IMR-90 (cell line): ENCODE measurements around the gene FYCO1. TPM values are rescaled to one million over a fixed set of nuclear protein-coding genes. Genes with fewer than 3 reads are reported as not detected.

Source experiments
- ATAC-seq: fragments of 200-7000 bp; cut with Tn5 transposase; 2 replicates; pipeline ENCODE4 v1.9.1; 2020; ENCODE audit warnings: low read depth, mild to moderate bottlenecking, moderate library complexity
- BruUV-seq: library from RNA; stranded (reverse); fragments of 400-500 nt; replicated peaks from 2 replicates; lab custom pipeline; 2021; lab: Mats Ljungman, UMichigan
- CTCF ChIA-PET: fragments of 300-600 bp; formaldehyde crosslinking; extraction: SDS; loops from one replicate; lab custom pipeline; 2021; ENCODE audit warnings: antibody characterized with exemption; lab: Yijun Ruan, JAX
- POLR2A ChIA-PET: fragments of 300-600 bp; sonication (Branson Sonifier 250); formaldehyde crosslinking; loops from one replicate; lab custom pipeline; 2022; ENCODE audit warnings: antibody characterized with exemption; ENCODE audit not compliant: unreplicated experiment; lab: Charles Lee
- DNase-seq: peaks from one replicate; pipeline ENCODE4 v3.0.0; 2013
- H2AFZ ChIP-seq: replicated peaks from 2 replicates; pipeline ENCODE3; 2013; ENCODE audit warnings: low read length, mild to moderate bottlenecking; ENCODE audit not compliant: poor library complexity
- H2AK5ac ChIP-seq: 2 replicates; pipeline ENCODE4 v1.6.1; 2013; ENCODE audit warnings: low read depth, low read length, inconsistent platforms
- H2AK9ac ChIP-seq: replicated peaks from 2 replicates; pipeline ENCODE3; 2013; ENCODE audit warnings: mild to moderate bottlenecking, low read depth, low read length, moderate library complexity; ENCODE audit not compliant: poor library complexity
- H2BK120ac ChIP-seq: 2 replicates; pipeline ENCODE4 v1.6.1; 2013; ENCODE audit warnings: low read depth, low read length, inconsistent platforms
- H2BK15ac ChIP-seq: 3 replicates; pipeline ENCODE4 v1.6.1; 2013; ENCODE audit warnings: low read depth, low read length, inconsistent platforms
- H2BK20ac ChIP-seq: 2 replicates; pipeline ENCODE4 v1.6.1; 2013; ENCODE audit warnings: low read depth, mild to moderate bottlenecking, inconsistent platforms, low read length, moderate library complexity
- H2BK5ac ChIP-seq: 2 replicates; pipeline ENCODE4 v1.6.1; 2013; ENCODE audit warnings: mild to moderate bottlenecking, low read depth, low read length, inconsistent platforms; ENCODE audit not compliant: poor library complexity, severe bottlenecking
- H3K14ac ChIP-seq: replicated peaks from 2 replicates; pipeline ENCODE4 v1.6.1; 2013; ENCODE audit warnings: low read depth, low read length, inconsistent platforms
- H3K18ac ChIP-seq: 2 replicates; pipeline ENCODE4 v1.6.1; 2013; ENCODE audit warnings: low read depth, low read length, control low read depth
- H3K23ac ChIP-seq: 2 replicates; pipeline ENCODE4 v1.6.1; 2013; ENCODE audit warnings: low read depth, low read length, inconsistent platforms
- H3K27ac ChIP-seq: 2 replicates; pipeline ENCODE4 v1.5.1; 2013; ENCODE audit warnings: mild to moderate bottlenecking, control low read depth, low read length; ENCODE audit not compliant: insufficient read depth
- H3K27me3 ChIP-seq: 2 replicates; pipeline ENCODE4 v1.6.1; 2013; ENCODE audit warnings: low read length; ENCODE audit not compliant: control insufficient read depth, insufficient read depth
- H3K36me3 ChIP-seq: 2 replicates; pipeline ENCODE4 v1.6.1; 2013; ENCODE audit warnings: low read length, mixed read lengths; ENCODE audit not compliant: control insufficient read depth, insufficient read depth
- H3K4ac ChIP-seq: 2 replicates; pipeline ENCODE4 v1.6.1; 2013; ENCODE audit warnings: low read depth, low read length, inconsistent platforms
- H3K4me1 ChIP-seq: 2 replicates; pipeline ENCODE4 v1.6.1; 2013; ENCODE audit warnings: low read length, mixed read lengths; ENCODE audit not compliant: control insufficient read depth, insufficient read depth
- H3K4me2 ChIP-seq: 2 replicates; pipeline ENCODE4 v1.6.1; 2013; ENCODE audit warnings: low read depth, mild to moderate bottlenecking, control low read depth, low read length, moderate library complexity
- H3K4me3 ChIP-seq: 2 replicates; pipeline ENCODE4 v1.5.1; 2013; ENCODE audit warnings: low read depth, mild to moderate bottlenecking, control low read depth, low read length, moderate library complexity; ENCODE audit not compliant: insufficient read depth
- H3K56ac ChIP-seq: 2 replicates; pipeline ENCODE4 v1.6.1; 2013; ENCODE audit warnings: low read length, inconsistent platforms; ENCODE audit not compliant: insufficient read depth; ENCODE audit errors: extremely low read depth
- H3K79me1 ChIP-seq, 2 experiments: 2 replicates each; pipeline ENCODE4 v1.6.1; 2013; ENCODE audit warnings: low read length in 2 of 2, inconsistent platforms in 1 of 2, low read depth in 1 of 2
- H3K9ac ChIP-seq: 2 replicates; pipeline ENCODE4 v1.6.1; 2013; ENCODE audit warnings: low read depth, low read length, control low read depth
- H3K9me1 ChIP-seq: 2 replicates; pipeline ENCODE4 v1.6.1; 2013; ENCODE audit warnings: low read length, inconsistent platforms; ENCODE audit not compliant: insufficient read depth
- H3K9me3 ChIP-seq: 2 replicates; pipeline ENCODE4 v1.6.1; 2013; ENCODE audit warnings: low read length; ENCODE audit not compliant: control insufficient read depth, insufficient read depth
- H4K20me1 ChIP-seq: 2 replicates; pipeline ENCODE4 v1.6.1; 2013; ENCODE audit warnings: low read length, inconsistent platforms; ENCODE audit not compliant: insufficient read depth
- H4K5ac ChIP-seq: 2 replicates; pipeline ENCODE4 v1.6.1; 2013; ENCODE audit warnings: mild to moderate bottlenecking, low read depth, low read length, control low read depth
- H4K8ac ChIP-seq, 2 experiments: 2 replicates each; pipeline ENCODE4 v1.6.1; 2013; ENCODE audit warnings: low read depth in 2 of 2, low read length in 2 of 2, control low read depth in 1 of 2, inconsistent platforms in 1 of 2
- H4K91ac ChIP-seq: 2 replicates; pipeline ENCODE4 v1.6.1; 2013; ENCODE audit warnings: low read depth, low read length, inconsistent platforms; ENCODE audit not compliant: insufficient read depth
- CEBPB ChIP-seq: IDR thresholded peaks from 2 replicates; pipeline ENCODE4 v1.6.1; 2012; ENCODE audit warnings: low read depth, low read length, improper control_type of control experiment
- CHD1 ChIP-seq: IDR thresholded peaks from 2 replicates; pipeline ENCODE4 v1.6.1; 2012; ENCODE audit warnings: low read depth, low read length, improper control_type of control experiment
- FOS ChIP-seq: fragments of 150-350 bp; IDR thresholded peaks from 2 replicates; pipeline ENCODE4 v1.6.1; 2016; ENCODE audit warnings: low read depth, low read length
- MAZ ChIP-seq: IDR thresholded peaks from 2 replicates; pipeline ENCODE4 v1.6.1; 2012; ENCODE audit warnings: low read depth, mild to moderate bottlenecking, low read length, improper control_type of control experiment, moderate library complexity, borderline replicate concordance
- MXI1 ChIP-seq: IDR thresholded peaks from 2 replicates; pipeline ENCODE4 v1.6.1; 2012; ENCODE audit warnings: low read depth, mild to moderate bottlenecking, low read length, moderate library complexity, borderline replicate concordance
- NFE2L2 ChIP-seq: fragments of 150-350 bp; IDR thresholded peaks from 2 replicates; pipeline ENCODE4 v1.6.1; 2016; ENCODE audit warnings: low read depth, mild to moderate bottlenecking, low read length
- POLR2A ChIP-seq: IDR thresholded peaks from 2 replicates; pipeline ENCODE4 v1.6.1; 2012; ENCODE audit warnings: mild to moderate bottlenecking, low read depth, low read length
- RAD21 ChIP-seq: IDR thresholded peaks from 2 replicates; pipeline ENCODE4 v1.6.1; 2012; ENCODE audit warnings: low read length, improper control_type of control experiment
- RCOR1 ChIP-seq: IDR thresholded peaks from 2 replicates; pipeline ENCODE4 v1.6.1; 2012; ENCODE audit warnings: mild to moderate bottlenecking, low read length, improper control_type of control experiment; ENCODE audit not compliant: insufficient replicate concordance
- RFX5 ChIP-seq: IDR thresholded peaks from 2 replicates; pipeline ENCODE4 v1.8.0; 2012; ENCODE audit warnings: low read depth, mild to moderate bottlenecking, low read length, moderate library complexity
- SMC3 ChIP-seq: fragments of 150-350 bp; IDR thresholded peaks from 2 replicates; pipeline ENCODE4 v1.6.1; 2016; ENCODE audit warnings: low read depth, mild to moderate bottlenecking, antibody characterized with exemption, low read length, moderate library complexity
- USF2 ChIP-seq: fragments of 150-350 bp; IDR thresholded peaks from 2 replicates; pipeline ENCODE4 v1.6.1; 2017; ENCODE audit warnings: mild to moderate bottlenecking, antibody characterized with exemption, low read length, low read depth
- WGBS, 2 experiments: methylation state at CpG; one replicate each; pipeline versions ENCODE4 v1.1.5 to v1.1.7; 2013; ENCODE audit warnings: missing lambda C conversion rate in 2 of 2; ENCODE audit not compliant: insufficient read length in 1 of 2; ENCODE audit errors: extremely low coverage in 2 of 2; 5-methylcytosine and 5-hydroxymethylcytosine counted together
- dilution Hi-C: fragments of 300-500 bp; cut with HindIII; formaldehyde crosslinking; loops from one replicate; pipeline ENCODE4 v1.14.3; 2018; ENCODE audit warnings: low sequenced_read_pairs; ENCODE audit not compliant: unreplicated experiment
- in situ Hi-C: fragments of 300-500 bp; cut with MboI; formaldehyde crosslinking; loops from 3 replicates; pipeline ENCODE4 v1.14.3; 2019; ENCODE audit warnings: low sequenced_read_pairs, inconsistent platforms, mixed read lengths
- intact Hi-C: fragments of 100-400 bp; cut with micrococcal nuclease; formaldehyde crosslinking; loops from 2 replicates; pipeline ENCODE4 v1.10.0; 2022
- polyA plus RNA-seq, 3 experiments: library from polyadenylated mRNA; depleted of rRNA; stranded (reverse); fragments of >200 nt; gene quantifications; 2 replicates each; pipeline ENCODE4 v1.2.3, GENCODE V29; 2012; ENCODE audit warnings: low replicate concordance in 1 of 3
- total RNA-seq: library from RNA; depleted of rRNA; stranded (reverse); fragments of >200 nt; gene quantifications from 2 replicates; pipeline ENCODE4 v1.2.3, GENCODE V29; 2012
- TF ChIP-seq, protein P1 (sequence below): fragments of 150-350 bp; IDR thresholded peaks from 2 replicates; pipeline ENCODE4 v1.6.1; 2016; ENCODE audit warnings: low read depth, mild to moderate bottlenecking, low read length, moderate library complexity, borderline replicate concordance
- TF ChIP-seq, protein P2 (sequence below): conservative IDR thresholded peaks from 2 replicates; pipeline ENCODE4 v1.5.1; 2012; ENCODE audit warnings: mild to moderate bottlenecking, low read depth, low read length, improper control_type of control experiment

Gene FYCO1
- total and polyA plus RNA-seq, 2 of the 4 experiments (the other 2 are of a cell fraction) = 13.7 to 20.1 TPM

DNA sequence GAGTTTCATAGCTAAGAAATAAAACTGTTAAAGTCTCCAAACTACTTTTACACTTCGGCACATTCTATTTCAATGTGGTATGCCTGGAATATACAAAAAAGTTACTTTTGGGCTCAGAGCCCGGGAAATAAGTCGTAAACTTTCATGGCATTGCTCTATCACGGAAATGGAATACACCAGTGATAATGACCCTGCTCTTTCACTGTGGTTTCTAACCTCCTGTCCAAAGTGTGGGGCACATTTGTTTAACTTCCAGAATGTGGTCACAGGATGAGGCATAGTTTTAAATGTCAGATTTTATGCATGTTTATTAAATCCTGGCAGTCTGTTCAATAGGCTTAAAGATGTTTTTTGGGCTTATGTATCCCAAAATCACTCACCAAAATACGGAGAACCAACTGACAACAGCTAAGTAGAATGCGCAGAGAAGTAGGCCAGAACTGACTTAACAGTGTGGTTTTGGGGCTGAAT, 47.3 kb downstream of the FYCO1 start:
- Histone ChIP-seq H4K5ac (peak overlapping the region; percentile 9; the same call in 1 of the 2 replicates), H3K9me1 (peaks cover 34% of the 10 kb centered on the region), H2BK15ac (peak overlapping the region; percentile 2; the same call in 1 of the 3 replicates), H3K23ac (peak overlapping the region; percentile 30; the same call in 1 of the 2 replicates), H2AK5ac (peak overlapping the region; percentile 69; the same call in 1 of the 2 replicates), H3K9me3 (no peaks in the 10 kb centered on the region), H3K4ac (peak overlapping the region; percentile 76), H3K14ac (0 out of 2 replicates have a peak overlapping the region, but pooled peaks have one; percentile 72), H2BK20ac (no peak overlapping the region), H4K20me1 (peaks cover 7% of the 10 kb centered on the region; the same call in 1 of the 2 replicates), H2AFZ (no peak overlapping the region), H3K18ac (peak overlapping the region; percentile 80; the same call in 1 of the 2 replicates), H2BK120ac (peak overlapping the region; percentile 77; the same call in 1 of the 2 replicates), H3K79me1 (peaks cover 0 to 4% of the 10 kb centered on the region in 2 experiments; a peak in 1 of 4 replicates), H2AK9ac (no peak overlapping the region), H3K36me3 (peaks cover 43% of the 10 kb centered on the region), H3K4me3 (no peak overlapping the region), H2BK5ac (peak overlapping the region; percentile 76), H4K91ac (no peak overlapping the region), H3K9ac (no peak overlapping the region), H3K4me1 (peaks cover 37% of the 10 kb centered on the region), H3K56ac (no peak overlapping the region), H3K4me2 (peak overlapping the region; percentile 47), H4K8ac (no peak overlapping the region), H3K27me3 (no peaks in the 10 kb centered on the region), H3K27ac (peak overlapping the region; percentile 82; the same call in 1 of the 2 replicates)
- WGBS, 2 experiments = 0% methylated on average over 2 of the region's 6 CpGs; no CpG with 5 or more reads in 1 of the 2 experiments
- intact Hi-C loops (loop anchor here (2.0 kb wide), 2 partner anchors 24 to 38 kb away; no protein-coding TSS in a partner anchor), dilution Hi-C loops (no loop called here), in situ Hi-C loops (loop anchor here (10.0 kb wide), 1 partner anchor 426 kb away; the partner anchor contains the start of gene CCR5)
- DNase-seq (peak; percentile 89), ATAC-seq (peak; percentile 88)
- BruUV-seq = no TSS peak
- ChIA-PET POLR2A (interaction anchor here (1.0 kb wide), 1 partner anchor 20 kb away, joined by 3 read pairs; no protein-coding TSS in a partner anchor), CTCF (interaction anchor here (1.0 to 2.8 kb wide), 3 partner anchors 129 to 430 kb away, joined by 3 to 9 read pairs (median 3); no protein-coding TSS in a partner anchor)
- TF ChIP-seq, protein P1, sequence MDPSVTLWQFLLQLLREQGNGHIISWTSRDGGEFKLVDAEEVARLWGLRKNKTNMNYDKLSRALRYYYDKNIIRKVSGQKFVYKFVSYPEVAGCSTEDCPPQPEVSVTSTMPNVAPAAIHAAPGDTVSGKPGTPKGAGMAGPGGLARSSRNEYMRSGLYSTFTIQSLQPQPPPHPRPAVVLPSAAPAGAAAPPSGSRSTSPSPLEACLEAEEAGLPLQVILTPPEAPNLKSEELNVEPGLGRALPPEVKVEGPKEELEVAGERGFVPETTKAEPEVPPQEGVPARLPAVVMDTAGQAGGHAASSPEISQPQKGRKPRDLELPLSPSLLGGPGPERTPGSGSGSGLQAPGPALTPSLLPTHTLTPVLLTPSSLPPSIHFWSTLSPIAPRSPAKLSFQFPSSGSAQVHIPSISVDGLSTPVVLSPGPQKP = no peak
- TF ChIP-seq NFE2L2 (peak; percentile 54; the same call in 1 of the 2 replicates), MAZ (no peak), CHD1 (no peak), SMC3 (no peak), RFX5 (no peak), FOS (no peak), USF2 (no peak), POLR2A (no peak), MXI1 (no peak), CEBPB (peak; percentile 31; the same call in 1 of the 2 replicates), RAD21 (no peak), RCOR1 (no peak)
- TF ChIP-seq, protein P2, sequence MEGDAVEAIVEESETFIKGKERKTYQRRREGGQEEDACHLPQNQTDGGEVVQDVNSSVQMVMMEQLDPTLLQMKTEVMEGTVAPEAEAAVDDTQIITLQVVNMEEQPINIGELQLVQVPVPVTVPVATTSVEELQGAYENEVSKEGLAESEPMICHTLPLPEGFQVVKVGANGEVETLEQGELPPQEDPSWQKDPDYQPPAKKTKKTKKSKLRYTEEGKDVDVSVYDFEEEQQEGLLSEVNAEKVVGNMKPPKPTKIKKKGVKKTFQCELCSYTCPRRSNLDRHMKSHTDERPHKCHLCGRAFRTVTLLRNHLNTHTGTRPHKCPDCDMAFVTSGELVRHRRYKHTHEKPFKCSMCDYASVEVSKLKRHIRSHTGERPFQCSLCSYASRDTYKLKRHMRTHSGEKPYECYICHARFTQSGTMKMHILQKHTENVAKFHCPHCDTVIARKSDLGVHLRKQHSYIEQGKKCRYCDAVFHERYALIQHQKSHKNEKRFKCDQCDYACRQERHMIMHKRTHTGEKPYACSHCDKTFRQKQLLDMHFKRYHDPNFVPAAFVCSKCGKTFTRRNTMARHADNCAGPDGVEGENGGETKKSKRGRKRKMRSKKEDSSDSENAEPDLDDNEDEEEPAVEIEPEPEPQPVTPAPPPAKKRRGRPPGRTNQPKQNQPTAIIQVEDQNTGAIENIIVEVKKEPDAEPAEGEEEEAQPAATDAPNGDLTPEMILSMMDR = no peak
